ENCODE data around the gene KCNAB1. TPM values are rescaled to one million over a fixed set of nuclear protein-coding genes. Genes with fewer than 3 reads are reported as not detected.

Gene KCNAB1
- total and polyA plus RNA-seq, 8 donors, result 0.76 to 4.9 (median 3.2) TPM

DNA sequence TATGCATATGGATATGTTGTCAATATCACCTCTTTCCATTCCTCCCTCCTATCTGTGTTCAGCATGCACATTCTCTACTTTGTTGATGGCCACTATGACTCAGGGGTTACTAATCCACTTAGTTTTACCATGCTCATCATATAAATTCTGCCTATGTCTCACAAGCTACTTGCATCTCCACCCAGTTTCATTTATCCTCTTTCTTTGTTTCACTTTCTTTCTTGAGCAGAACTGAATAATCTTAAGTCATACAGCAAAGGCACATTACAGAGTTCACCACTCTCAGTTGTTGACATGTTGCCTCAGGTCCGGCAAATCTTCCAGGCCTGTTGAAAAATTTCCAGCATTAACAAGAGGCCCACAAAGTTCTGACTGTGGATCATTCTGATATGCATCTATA lies 363.0 kb downstream of the KCNAB1 start:
- ATAC-seq, result peak in 3 of 4 donors; percentile 38 to 76 (median 69)
- H3K27me3 ChIP-seq, result no peaks in the 10 kb centered on the region
- TF ChIP-seq, protein P1, sequence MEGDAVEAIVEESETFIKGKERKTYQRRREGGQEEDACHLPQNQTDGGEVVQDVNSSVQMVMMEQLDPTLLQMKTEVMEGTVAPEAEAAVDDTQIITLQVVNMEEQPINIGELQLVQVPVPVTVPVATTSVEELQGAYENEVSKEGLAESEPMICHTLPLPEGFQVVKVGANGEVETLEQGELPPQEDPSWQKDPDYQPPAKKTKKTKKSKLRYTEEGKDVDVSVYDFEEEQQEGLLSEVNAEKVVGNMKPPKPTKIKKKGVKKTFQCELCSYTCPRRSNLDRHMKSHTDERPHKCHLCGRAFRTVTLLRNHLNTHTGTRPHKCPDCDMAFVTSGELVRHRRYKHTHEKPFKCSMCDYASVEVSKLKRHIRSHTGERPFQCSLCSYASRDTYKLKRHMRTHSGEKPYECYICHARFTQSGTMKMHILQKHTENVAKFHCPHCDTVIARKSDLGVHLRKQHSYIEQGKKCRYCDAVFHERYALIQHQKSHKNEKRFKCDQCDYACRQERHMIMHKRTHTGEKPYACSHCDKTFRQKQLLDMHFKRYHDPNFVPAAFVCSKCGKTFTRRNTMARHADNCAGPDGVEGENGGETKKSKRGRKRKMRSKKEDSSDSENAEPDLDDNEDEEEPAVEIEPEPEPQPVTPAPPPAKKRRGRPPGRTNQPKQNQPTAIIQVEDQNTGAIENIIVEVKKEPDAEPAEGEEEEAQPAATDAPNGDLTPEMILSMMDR (IDR thresholded peaks at IDR 0.05), result no peak
- no peak for FAIRE-seq
- no peaks in the 10 kb centered on the region for H3K9me3 ChIP-seq
- H3K4me3 ChIP-seq, result no peak overlapping the region
- peak overlapping the region in 2 of 4 donors; percentile 38 to 43 for H3K27ac ChIP-seq
- 74 to 89% methylated on average over 1 of the region's 1 CpG for WGBS, 2 donors
- no peak for DNase-seq
- no peaks in the 10 kb centered on the region for H3K4me1 ChIP-seq
- intact Hi-C loops (cut with DNase I), result no loop called here
- no peaks in the 10 kb centered on the region for H3K36me3 ChIP-seq

- FAIRE-seq, result no peak
- no peak for DNase-seq
- H3K27ac ChIP-seq, result peak overlapping the region in 2 of 4 donors; percentile 38 to 43
- WGBS, 2 donors, result 27 to 30% methylated on average over 6 of the region's 6 CpGs
- no peaks in the 10 kb centered on the region for H3K36me3 ChIP-seq
- no peak overlapping the region for H3K4me3 ChIP-seq
- H3K4me1 ChIP-seq, result no peaks in the 10 kb centered on the region
- intact Hi-C loops (cut with DNase I), result no loop called here
- H3K9me3 ChIP-seq, result no peaks in the 10 kb centered on the region
- TF ChIP-seq, protein P1 (IDR thresholded peaks at IDR 0.05), result no peak
- no peaks in the 10 kb centered on the region for H3K27me3 ChIP-seq
- peak in 3 of 4 donors; percentile 66 to 87 (median 87) for ATAC-seq
Measured at GRCh38 chr3:156483961-156484787, 363.8 kb downstream of the KCNAB1 start.

GRCh38 chr3:156488767-156489166 lies 368.4 kb downstream of the KCNAB1 start:
- FAIRE-seq, result no peak

GRCh38 chr3:156489462-156489911 lies 369.1 kb downstream of the KCNAB1 start:
- FAIRE-seq (peak; percentile 47), ATAC-seq (peak in 1 of 4 donors; percentile 22), DNase-seq (no peak)
- no peaks in the 10 kb centered on the region for H3K27me3 ChIP-seq
- 88 to 100% methylated on average over 1 of the region's 1 CpG for WGBS, 2 donors
- no peak overlapping the region for H3K4me3 ChIP-seq
- intact Hi-C loops (cut with DNase I), result no loop called here
- H3K27ac ChIP-seq, result no peak overlapping the region
- H3K36me3 ChIP-seq, result no peaks in the 10 kb centered on the region
- no peaks in the 10 kb centered on the region for H3K4me1 ChIP-seq
- TF ChIP-seq, protein P1 (IDR thresholded peaks at IDR 0.05), result no peak
- H3K9me3 ChIP-seq, result no peaks in the 10 kb centered on the region

More at GRCh38 chr3:156488767-156489166, 368.4 kb downstream of the KCNAB1 start:
- Histone ChIP-seq H3K36me3 (no peaks in the 10 kb centered on the region), H3K4me1 (no peaks in the 10 kb centered on the region), H3K9me3 (no peaks in the 10 kb centered on the region), H3K27ac (no peak overlapping the region), H3K4me3 (no peak overlapping the region), H3K27me3 (no peaks in the 10 kb centered on the region)
- intact Hi-C loops (cut with DNase I), result no loop called here
- TF ChIP-seq, protein P1 (IDR thresholded peaks at IDR 0.05), result no peak
- no peak for DNase-seq
- whole genome bisulfite sequencing, 2 donors, result 89 to 98% methylated on average over 3 of the region's 3 CpGs
- ATAC-seq, result no peak

GRCh38 chr3:156491192-156491591 lies 370.8 kb downstream of the KCNAB1 start:
- ATAC-seq, result no peak
- intact Hi-C loops (cut with DNase I), result no loop called here
- no peak overlapping the region for H3K27ac ChIP-seq

More at GRCh38 chr3:156491192-156491591, 370.8 kb downstream of the KCNAB1 start:
- WGBS, 2 donors, result 61 to 65% methylated on average over 3 of the region's 3 CpGs
- Histone ChIP-seq H3K27me3 (no peaks in the 10 kb centered on the region), H3K9me3 (no peaks in the 10 kb centered on the region), H3K4me1 (no peaks in the 10 kb centered on the region), H3K36me3 (no peaks in the 10 kb centered on the region), H3K4me3 (no peak overlapping the region)
- DNase-seq (no peak), FAIRE-seq (no peak)
- TF ChIP-seq, protein P1 (IDR thresholded peaks at IDR 0.05), result no peak

All from pancreas (tissue), 10 donors.